ENCODE data around the gene DLG2. TPM values are rescaled to one million over a fixed set of nuclear protein-coding genes. Genes with fewer than 3 reads are reported as not detected.

The DLG2 gene
- total and polyA plus RNA-seq, 2 of the 4 experiments (the other 2 are of a cell fraction): 0.31 to 0.36 TPM

DNA sequence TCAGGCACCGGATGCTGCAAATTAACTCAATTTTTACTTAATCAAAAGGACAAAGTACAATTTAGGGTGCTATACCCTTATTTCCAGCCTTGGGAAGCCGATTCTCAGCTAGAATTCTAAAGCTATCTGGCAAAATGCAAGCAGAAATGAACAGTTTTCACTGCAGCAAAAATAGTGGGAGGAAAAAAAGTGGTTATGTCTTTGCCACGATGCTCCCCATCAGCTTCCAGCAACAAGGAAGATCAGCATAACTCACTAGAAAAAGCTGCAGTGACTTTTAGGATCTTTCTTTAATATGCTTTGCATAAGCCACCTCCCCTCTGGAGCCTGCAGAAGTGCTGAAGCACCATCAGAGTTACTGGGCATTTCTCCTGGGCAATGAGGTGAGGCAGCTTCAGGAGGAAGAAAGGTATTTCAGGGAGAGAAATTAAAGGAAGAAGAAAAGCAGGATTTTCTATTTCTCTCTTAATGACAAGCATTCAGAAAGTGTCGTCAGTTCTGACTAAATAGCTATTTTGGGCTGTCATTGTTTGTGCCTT is 702.9 kb downstream of the DLG2 start:
- no peak overlapping the region for H3K4ac ChIP-seq (ENCODE audit: low read depth, low read length)
- H4K8ac ChIP-seq (ENCODE audit: low read depth in 2 of 2, low read length in 2 of 2): no peak overlapping the region
- H2BK120ac ChIP-seq (ENCODE audit: low read depth, low read length): no peak overlapping the region
- ATAC-seq (ENCODE audit: low read depth) (no peak), DNase-seq (no peak)
- ChIA-PET CTCF (interaction anchor here (1.0 kb wide), 1 partner anchor 10 kb away, joined by 3 read pairs; no protein-coding TSS in a partner anchor), POLR2A (ENCODE audit: unreplicated experiment) (no interaction called here)
- H3K9me1 ChIP-seq (ENCODE audit: insufficient read depth, low read length): no peaks in the 10 kb centered on the region
- no peak overlapping the region for H3K23ac ChIP-seq (ENCODE audit: low read depth, low read length)
- dilution Hi-C loops (cut with HindIII; ENCODE audit: low sequenced_read_pairs, unreplicated experiment) (no loop called here), in situ Hi-C loops (cut with MboI; ENCODE audit: low sequenced_read_pairs) (no loop called here), intact Hi-C loops (cut with micrococcal nuclease) (no loop called here)
- H2BK15ac ChIP-seq (ENCODE audit: low read depth, low read length): no peak overlapping the region
- TF ChIP-seq MAZ (IDR thresholded peaks at IDR 0.05; ENCODE audit: borderline replicate concordance, low read depth, low read length) (no peak), SMC3 (IDR thresholded peaks at IDR 0.05; ENCODE audit: low read depth, low read length) (no peak), CHD1 (IDR thresholded peaks at IDR 0.05; ENCODE audit: low read depth, low read length) (no peak), POLR2A (IDR thresholded peaks at IDR 0.05; ENCODE audit: low read depth, low read length) (no peak), NFE2L2 (IDR thresholded peaks at IDR 0.05; ENCODE audit: low read depth, low read length) (no peak)
- TF ChIP-seq, protein P1, sequence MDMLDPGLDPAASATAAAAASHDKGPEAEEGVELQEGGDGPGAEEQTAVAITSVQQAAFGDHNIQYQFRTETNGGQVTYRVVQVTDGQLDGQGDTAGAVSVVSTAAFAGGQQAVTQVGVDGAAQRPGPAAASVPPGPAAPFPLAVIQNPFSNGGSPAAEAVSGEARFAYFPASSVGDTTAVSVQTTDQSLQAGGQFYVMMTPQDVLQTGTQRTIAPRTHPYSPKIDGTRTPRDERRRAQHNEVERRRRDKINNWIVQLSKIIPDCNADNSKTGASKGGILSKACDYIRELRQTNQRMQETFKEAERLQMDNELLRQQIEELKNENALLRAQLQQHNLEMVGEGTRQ (IDR thresholded peaks at IDR 0.05; ENCODE audit: low read depth, low read length): no peak
- H2BK5ac ChIP-seq (ENCODE audit: low read depth, low read length, poor library complexity, severe bottlenecking): no peak overlapping the region
- H2AK9ac ChIP-seq (replicated peaks; ENCODE audit: low read depth, low read length, poor library complexity): no peak overlapping the region
- H3K9ac ChIP-seq (ENCODE audit: low read depth, low read length): no peak overlapping the region
- 0 out of 2 replicates have a peak, but pooled peaks cover 2% of the 10 kb centered on the region for H3K9me3 ChIP-seq (ENCODE audit: control insufficient read depth, insufficient read depth, low read length)
- no peaks in the 10 kb centered on the region for H4K20me1 ChIP-seq (ENCODE audit: insufficient read depth, low read length)
- H3K4me1 ChIP-seq (ENCODE audit: control insufficient read depth, insufficient read depth, low read length): no peaks in the 10 kb centered on the region
- H2BK20ac ChIP-seq (ENCODE audit: low read depth, low read length): no peak overlapping the region
- no peak overlapping the region for H2AFZ ChIP-seq (replicated peaks; ENCODE audit: low read length, poor library complexity)
- H3K14ac ChIP-seq (replicated peaks; ENCODE audit: low read depth, low read length): no peak overlapping the region
- H3K4me2 ChIP-seq (ENCODE audit: low read depth, low read length): no peak overlapping the region
- no peak overlapping the region for H4K5ac ChIP-seq (ENCODE audit: low read depth, low read length)
- no peak overlapping the region for H4K91ac ChIP-seq (ENCODE audit: insufficient read depth, low read depth, low read length)
- no peak overlapping the region for H3K18ac ChIP-seq (ENCODE audit: low read depth, low read length)
- no peaks in the 10 kb centered on the region for H3K36me3 ChIP-seq (ENCODE audit: control insufficient read depth, insufficient read depth, low read length)
- H3K79me1 ChIP-seq (ENCODE audit: low read depth in 1 of 2, low read length in 2 of 2): no peaks in the 10 kb centered on the region
- H2AK5ac ChIP-seq (ENCODE audit: low read depth, low read length): no peak overlapping the region
- no CpG with 5 or more reads among the region's 4 CpGs for WGBS, 2 experiments (ENCODE audit: extremely low coverage in 2 of 2, insufficient read length in 1 of 2)
- peaks cover 5% of the 10 kb centered on the region; the same call in 1 of the 2 replicates for H3K27me3 ChIP-seq (ENCODE audit: control insufficient read depth, insufficient read depth, low read length)
- no peak overlapping the region for H3K56ac ChIP-seq (ENCODE audit: extremely low read depth, insufficient read depth, low read length)
- H3K4me3 ChIP-seq (ENCODE audit: insufficient read depth, low read depth, low read length): no peak overlapping the region
- no TSS peak for BruUV-seq (replicated peaks)
- no peak overlapping the region for H3K27ac ChIP-seq (ENCODE audit: insufficient read depth, low read length)

Measured in IMR-90 (cell line).